Testis (tissue), 2 donors: Measurements from ENCODE around the gene RFPL1.

Experiments
- CTCF ChIP-seq, 3 experiments: fragments of 450-650 bp in 2 of 3; fragments of 200-600 bp in 1 of 3; sonication (generic) in 1 of 3; IDR thresholded peaks; one replicate each; pipeline ENCODE4 v1.5.1; 2016 to 2019; ENCODE audit warnings: antibody characterized with exemption in 3 of 3, mild to moderate bottlenecking in 2 of 3, moderate library complexity in 1 of 3
- POLR2A ChIP-seq: fragments of 450-650 bp; IDR thresholded peaks from one replicate; pipeline ENCODE4 v1.6.1; 2017; ENCODE audit warnings: antibody characterized with exemption, mild to moderate bottlenecking, moderate library complexity

- TF ChIP-seq CTCF (IDR thresholded peaks at IDR 0.05) (no peak), POLR2A (no peak)
These were observed 49.1 kb downstream of the RFPL1 start for GRCh38 chr22:29487426-29487986.
